NCI-H2107 treated with DMSO at 0.1 percent for 48 hours (cell line): ENCODE measurements around the gene NEURL4.
"Not testable (repeated sequence)": the region's sequence is repeated elsewhere in the genome, so short reads cannot be mapped to it uniquely, and the experiment has no call there.

Experiments
- DNase-seq: peaks from one replicate; lab custom pipeline; 2025; ENCODE audit not compliant: unreplicated experiment; lab: John Stamatoyannopoulos, UW

The NEURL4 gene

GRCh38 chr17:7347630-7348477 lies 18.7 kb upstream of the NEURL4 start:
- DNase-seq, result no peak

DNA sequence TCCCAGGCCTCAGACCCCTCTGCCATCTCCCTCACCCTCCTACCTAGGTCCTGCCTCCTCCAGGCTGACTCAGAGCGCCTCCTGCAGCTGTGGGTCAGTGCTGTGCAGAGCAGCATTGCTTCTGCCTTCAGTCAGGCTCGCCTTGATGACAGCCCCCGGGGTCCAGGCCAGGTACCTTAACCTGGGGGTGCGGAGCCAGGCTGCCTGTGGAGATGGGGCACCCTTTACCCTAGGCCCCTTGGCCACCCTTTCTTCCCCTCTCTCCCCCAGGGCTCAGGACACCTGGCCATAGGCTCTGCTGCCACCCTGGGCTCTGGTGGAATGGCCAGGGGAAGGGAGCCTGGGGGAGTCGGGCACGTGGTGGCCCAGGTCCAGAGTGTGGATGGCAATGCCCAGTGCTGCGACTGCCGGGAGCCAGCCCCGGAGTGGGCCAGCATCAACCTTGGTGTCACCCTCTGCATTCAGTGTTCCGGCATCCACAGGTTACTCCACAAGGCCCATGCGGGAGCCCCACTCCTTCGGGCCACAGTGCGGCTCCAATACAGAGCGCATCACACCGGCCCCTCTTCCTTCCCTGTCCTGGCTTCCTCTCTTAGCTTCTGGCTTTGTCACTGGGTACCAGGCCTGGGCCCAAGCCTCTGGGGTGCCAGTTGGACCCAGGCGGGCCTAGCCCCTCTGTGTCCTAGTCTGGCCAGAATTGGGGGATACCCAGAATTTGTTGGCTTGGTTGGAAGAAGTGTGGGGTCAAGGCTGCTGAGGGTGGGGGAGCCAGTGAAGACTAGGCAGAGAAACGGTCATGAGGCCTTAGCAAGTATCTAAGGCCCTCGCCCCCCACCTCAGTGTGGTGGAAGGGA lies 17.9 kb upstream of the NEURL4 start:
- DNase-seq, result no peak

- no peak for DNase-seq
Measured at GRCh38 chr17:7343250-7343649, 14.1 kb upstream of the NEURL4 start.

DNA sequence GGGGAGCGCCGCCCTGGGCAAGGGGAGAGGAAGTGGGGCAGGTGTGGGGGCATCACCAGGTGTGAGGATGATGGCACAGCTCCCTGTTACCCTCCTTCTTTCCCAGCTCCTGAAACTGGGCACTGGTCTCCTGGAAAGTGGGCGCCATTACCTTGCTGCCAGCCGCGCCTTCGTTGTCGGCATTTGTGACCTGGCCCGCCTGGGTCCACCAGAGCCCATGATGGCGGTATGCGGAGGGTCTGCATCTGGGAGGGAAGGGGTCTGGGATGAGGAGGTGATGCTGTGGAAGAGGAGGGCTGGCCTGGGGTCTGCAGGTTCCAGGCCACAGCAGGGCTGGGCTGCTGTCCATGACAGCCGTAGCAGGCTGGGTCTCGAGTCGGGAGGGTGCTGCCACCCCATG lies 12.7 kb upstream of the NEURL4 start:
- DNase-seq, result no peak

- DNase-seq, result no peak
Measured at GRCh38 chr17:7340179-7340578, 11.0 kb upstream of the NEURL4 start.

DNA sequence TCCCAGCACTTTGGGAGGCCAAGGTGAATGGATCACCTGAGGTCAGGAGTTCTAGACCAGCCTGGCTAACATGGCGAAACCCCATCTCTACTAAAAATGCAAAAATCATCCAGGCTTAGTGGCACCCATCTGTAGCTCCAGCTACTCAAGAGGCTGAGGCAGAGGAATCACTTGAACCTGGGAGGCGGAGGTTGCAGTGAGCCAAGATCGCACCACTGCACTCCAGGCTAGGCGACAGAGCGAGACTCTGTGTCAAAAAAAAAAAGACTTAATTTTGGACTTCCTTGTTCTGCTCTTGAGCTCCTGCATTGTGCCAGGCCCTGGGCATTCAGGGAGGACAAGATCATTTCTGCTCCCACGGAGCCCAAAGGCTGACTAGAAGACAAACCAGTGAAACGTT lies 8.5 kb upstream of the NEURL4 start:
- not testable (repeated sequence) for DNase-seq

DNA sequence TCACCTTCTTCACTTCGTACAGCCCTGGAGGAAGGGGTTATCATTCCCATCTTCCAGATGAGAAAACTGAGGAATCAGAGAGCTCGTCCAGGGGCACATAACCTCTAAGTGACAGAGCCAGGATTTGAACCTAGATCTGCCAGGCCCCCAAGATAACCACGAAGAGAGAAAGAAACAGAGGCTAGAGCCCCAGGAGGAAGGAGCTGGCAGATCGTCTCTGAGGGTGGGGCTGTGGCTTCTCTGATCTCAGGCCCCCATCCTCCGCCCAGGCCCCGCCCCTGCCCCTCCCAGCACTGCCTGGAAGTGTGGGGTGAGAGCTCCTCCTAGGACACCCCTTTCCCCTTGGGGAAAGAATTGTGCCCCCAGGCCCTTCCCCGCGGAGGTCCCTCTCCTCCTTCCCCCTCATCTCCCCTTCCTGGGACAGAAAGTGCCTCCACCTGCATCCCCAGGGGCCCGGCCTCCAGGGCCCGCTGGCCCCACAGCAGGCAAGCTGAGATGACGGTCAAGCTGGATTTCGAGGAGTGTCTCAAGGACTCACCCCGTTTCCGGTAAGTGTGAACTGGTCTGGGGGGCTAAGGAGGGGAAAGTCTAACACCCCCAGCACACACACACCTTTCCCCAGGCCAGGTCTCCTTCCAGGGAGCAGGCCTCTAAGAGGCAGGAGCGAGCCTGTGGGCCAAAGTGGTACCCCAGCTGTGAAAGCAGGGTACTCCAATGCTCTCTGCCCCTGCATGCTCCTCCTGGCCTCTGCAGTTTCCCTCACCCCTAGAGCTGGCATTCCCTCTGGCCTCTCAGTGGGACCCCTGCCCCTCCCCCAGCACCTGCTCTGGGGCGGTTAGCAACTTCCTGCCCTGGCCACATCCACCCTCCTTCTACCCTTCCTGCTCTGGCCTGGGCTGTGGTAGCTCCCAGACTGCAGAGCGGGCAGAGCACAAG lies 7.4 kb upstream of the NEURL4 start, which contains the start of gene ACAP1:
ACAP1 (plus strand) TSS at position 290 of the 936 bp plus-strand sequence; CDS start at position 496, 206 bp downstream.
- no peak for DNase-seq

DNA sequence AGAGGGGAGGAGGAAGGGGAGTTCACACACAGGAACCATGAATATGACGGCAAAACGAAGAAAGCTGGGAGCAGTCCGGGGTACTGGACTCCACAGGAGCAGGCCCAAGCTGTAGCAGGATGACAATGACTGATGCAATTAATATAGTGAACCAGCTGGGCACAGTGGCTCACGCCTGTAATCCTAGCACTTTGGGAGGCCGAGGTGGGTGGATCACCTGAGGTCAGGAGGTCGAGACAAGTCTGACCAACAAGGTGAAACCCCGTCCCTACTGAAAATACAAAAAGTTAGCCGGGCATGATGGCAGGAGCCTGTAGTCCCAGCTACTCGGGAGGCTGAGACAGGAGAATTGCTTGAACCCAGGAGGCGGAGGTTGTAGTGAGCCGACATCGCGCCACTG lies 6.6 kb upstream of the NEURL4 start:
- not testable (repeated sequence) for DNase-seq

DNA sequence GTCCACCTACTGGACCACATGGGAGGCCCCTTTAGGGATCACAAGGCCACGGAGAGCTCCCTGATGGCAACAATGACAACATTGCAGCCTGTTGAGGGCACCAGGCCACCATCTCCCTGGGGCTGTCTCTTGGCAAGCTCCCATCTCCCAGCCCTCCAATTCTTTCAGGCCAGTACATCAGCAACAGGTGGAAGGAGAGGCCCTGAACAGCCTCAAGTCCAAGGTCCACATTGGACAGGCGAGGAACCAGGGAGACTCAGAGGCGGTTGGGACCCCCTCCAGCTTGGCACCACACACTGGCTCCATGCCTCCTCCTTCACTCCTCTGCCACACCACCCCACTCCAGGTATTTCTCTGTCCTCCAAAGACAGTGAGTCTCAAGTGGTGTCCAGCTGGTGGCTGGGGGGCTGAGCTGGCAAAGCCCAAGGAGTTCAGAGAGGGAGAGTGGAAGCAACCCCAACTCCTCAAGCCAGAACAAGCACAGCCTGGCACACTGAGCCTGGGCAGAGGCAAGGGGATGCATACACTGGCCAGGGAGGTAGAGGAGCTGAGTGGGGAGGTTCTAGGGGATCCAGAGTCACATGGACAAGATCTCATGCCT lies 5.9 kb upstream of the NEURL4 start:
- no peak for DNase-seq

- DNase-seq, result not testable (repeated sequence)
Measured at GRCh38 chr17:7332600-7333069, 3.5 kb upstream of the NEURL4 start.

DNA sequence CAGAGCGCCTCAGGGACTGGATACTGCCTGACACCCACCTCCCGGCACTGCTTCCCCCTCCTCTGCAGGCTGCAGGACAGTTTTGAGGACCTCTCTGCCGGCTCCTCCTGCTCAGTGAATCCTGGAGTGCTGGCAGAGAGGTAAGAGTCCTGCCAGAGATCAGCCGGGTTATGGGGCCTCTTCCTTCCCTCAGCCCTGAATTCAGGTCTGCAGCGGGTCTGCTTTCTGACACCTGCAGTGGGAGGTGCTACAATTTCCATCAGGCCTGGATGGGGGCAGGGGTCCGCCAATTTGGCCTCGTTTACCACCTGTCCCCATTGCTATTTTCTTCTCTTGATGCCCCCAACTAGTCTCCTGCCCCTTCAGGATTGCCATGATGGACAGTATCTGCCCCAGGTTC lies 3.0 kb upstream of the NEURL4 start:
- DNase-seq, result no peak

- DNase-seq, result no peak
Measured at GRCh38 chr17:7330638-7331015, 1.5 kb upstream of the NEURL4 start.

DNA sequence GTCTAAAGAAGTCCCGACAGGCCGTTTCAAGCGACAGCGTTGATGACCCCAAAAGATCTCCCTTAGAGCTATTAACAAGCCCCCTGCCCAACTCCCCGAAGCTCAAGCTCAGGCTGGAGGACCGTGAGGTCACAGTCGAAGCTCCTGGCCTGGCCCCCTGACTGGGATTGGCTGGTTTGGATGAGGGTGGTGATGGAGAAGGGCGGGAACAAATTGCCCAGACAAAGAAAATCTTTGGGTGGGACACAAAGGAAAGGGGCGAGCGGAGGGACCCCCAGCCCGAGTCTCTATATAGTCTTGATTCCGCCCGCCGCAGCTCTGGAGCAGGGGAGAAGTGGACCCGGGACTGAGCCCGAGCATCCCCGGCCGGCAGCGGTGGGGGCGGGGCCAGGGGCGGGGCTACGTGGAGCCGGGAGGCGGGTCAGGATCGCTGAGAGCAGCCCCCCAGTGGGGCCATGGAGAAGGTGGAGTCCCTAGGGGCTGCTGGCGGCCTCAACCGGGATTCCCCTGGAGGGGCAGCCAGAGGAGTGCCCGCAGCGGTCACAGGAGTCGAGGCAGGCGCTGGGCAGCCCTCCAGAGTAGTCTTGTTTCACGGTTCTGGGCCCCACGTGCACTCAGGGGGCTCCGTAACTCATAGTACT lies 982 bp upstream of the NEURL4 start:
- peak; percentile 62 for DNase-seq

DNA sequence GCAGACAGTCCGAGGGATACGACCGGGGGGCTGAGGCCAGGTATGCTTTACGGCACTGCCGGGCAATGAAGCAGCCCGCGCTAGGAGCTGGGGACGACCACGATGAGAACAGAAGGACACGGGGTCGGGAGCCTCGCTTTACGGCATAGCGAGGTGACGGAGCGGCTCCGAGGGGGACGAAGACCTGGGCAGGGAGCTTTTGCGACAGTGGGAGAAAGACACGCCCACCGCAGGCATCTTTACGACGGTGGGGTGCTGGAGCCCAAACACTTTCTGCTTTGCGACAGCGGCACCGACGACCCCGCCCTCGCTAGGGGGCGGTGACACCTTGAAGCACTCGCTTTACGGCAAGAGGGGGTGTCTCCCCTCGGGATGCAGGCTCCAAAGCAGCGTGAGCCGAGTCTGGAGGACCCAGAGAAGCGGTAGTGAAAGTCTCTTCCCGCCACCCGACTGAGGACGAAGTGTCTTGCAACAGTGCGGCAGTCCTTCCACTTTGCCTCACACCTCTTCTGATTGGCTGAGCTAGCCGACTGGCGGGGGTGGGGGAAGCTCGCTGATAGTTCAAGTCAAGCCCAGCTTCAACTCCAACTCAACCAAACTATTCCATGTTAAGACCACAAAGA lies 350 bp upstream of the NEURL4 start:
- peak; percentile 95 for DNase-seq

- DNase-seq, result no peak
Measured at GRCh38 chr17:7328009-7328408, 1.1 kb downstream of the NEURL4 start.

DNA sequence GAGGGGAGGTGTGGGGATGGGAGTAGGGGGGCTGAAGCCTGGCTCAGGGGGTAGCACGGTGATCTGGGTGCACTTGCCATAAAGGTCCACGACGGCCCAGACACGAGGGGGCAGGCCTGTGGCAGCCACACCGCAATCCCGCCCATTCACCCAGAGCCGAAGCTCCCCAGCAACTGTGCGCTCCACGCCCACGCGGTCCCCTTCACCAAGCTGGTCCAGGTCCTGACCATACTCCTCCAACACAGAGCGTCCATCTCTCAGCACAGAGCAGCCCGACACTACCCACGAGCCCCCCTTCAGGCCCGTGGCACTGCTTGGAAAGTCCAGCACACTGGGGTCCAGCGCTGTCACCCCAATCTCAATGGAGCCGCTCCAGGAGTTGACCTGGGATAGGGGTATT lies 1.6 kb downstream of the NEURL4 start:
- no peak for DNase-seq

- no peak for DNase-seq
Measured at GRCh38 chr17:7327056-7327455, 2.1 kb downstream of the NEURL4 start.

GRCh38 chr17:7326186-7326585 lies 2.9 kb downstream of the NEURL4 start:
- DNase-seq, result no peak

DNA sequence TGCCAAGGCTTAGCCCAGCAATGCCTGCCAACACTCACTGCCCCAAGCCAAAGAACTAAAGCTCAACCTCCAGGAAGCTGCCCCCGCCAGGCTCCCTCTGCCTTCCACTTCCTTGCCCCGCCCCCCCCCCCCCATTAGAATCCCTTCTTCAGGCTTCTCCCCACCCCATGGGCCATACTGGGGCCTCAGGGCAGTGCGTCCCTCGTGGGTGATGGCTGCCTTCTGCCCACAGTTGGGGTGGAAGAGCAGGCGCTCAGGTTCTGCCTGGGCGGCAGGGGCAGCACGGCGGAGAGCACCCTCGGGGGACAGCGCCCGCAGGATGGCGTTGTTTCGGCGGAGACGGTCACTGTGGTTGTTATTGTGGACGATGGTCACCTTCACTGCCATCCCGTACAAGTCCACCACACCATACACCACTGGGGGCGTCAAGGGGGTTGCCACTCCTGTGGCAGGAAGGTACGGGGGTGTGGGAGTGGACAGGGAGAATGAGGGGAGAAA lies 4.1 kb downstream of the NEURL4 start:
- DNase-seq, result no peak
